Endothelial cell of umbilical vein (primary cell): ENCODE measurements around the gene ETV1.

Experiments
- CTCF ChIP-seq, 2 donors: IDR thresholded peaks; 1 replicate in 1 of 2; 2 replicates in 1 of 2; pipeline ENCODE4 v1.5.1; 2011; ENCODE audit warnings: low read length in 2 of 2, mild to moderate bottlenecking in 2 of 2, moderate library complexity in 2 of 2, control low read depth in 1 of 2, inconsistent platforms in 1 of 2, low read depth in 1 of 2; ENCODE audit not compliant: insufficient read depth in 1 of 2; ENCODE audit errors: extremely low read depth in 1 of 2
- FOS ChIP-seq: IDR thresholded peaks from 2 replicates; pipeline ENCODE4 v1.6.1; 2011; ENCODE audit warnings: mild to moderate bottlenecking, low read length, moderate library complexity, borderline replicate concordance; ENCODE audit not compliant: insufficient read depth
- MYC ChIP-seq: IDR thresholded peaks from one replicate; pipeline ENCODE4 v1.6.1; 2011; ENCODE audit warnings: mild to moderate bottlenecking, low read depth, low read length

DNA sequence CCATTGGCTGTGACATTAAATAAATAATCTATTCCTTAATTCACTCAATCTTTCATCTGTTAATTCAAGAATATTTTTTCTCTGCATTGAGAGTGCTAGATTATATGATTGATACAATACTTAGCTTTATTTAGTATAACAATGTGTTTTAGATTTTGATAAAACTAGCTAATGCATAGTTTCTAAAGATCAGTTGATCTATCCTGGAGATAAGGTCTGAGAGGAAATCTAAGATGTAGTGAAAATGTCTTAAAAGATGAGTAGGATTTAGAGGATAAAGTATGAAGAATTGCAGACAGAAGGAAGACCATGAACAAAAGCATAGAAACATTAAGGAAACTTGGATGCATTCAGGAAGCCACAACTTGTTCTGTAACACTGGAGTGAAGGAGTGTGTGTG lies 110.3 kb downstream of the ETV1 start:
- TF ChIP-seq CTCF (IDR thresholded peaks at IDR 0.05; ENCODE audit: extremely low read depth in 1 of 2, insufficient read depth in 1 of 2, low read depth in 1 of 2, low read length in 2 of 2), result no peak
- TF ChIP-seq MYC, result no peak
- TF ChIP-seq FOS, result no peak
